Liver (tissue), 9 donors: Measurements from ENCODE around the gene PASK. TPM values are rescaled to one million over a fixed set of nuclear protein-coding genes. Genes with fewer than 3 reads are reported as not detected.

ENCODE experiments used
- DNase-seq: peaks from one replicate; pipeline ENCODE4 v3.0.0-alpha.2; 2017; ENCODE audit warnings: low spot score
- H3K27ac ChIP-seq, 2 donors: one replicate each; pipeline ENCODE4 v1.7.0; 2013; ENCODE audit warnings: inconsistent platforms in 2 of 2, low read length in 2 of 2, control low read depth in 1 of 2, low read depth in 1 of 2, mild to moderate bottlenecking in 1 of 2
- H3K27me3 ChIP-seq, 4 donors: one replicate each; pipeline versions ENCODE4 v1.6.1 to v1.7.0; 2013; ENCODE audit warnings: low read length in 3 of 4, inconsistent platforms in 1 of 4, mild to moderate bottlenecking in 1 of 4, moderate library complexity in 1 of 4; ENCODE audit not compliant: control insufficient read depth in 4 of 4, insufficient read depth in 4 of 4
- H3K36me3 ChIP-seq, 4 donors: one replicate each; pipeline versions ENCODE4 v1.6.1 to v1.7.0; 2013; ENCODE audit warnings: low read length in 3 of 4, mild to moderate bottlenecking in 3 of 4, low read depth in 1 of 4, moderate library complexity in 1 of 4; ENCODE audit not compliant: control insufficient read depth in 4 of 4, insufficient read depth in 3 of 4
- H3K4me1 ChIP-seq, 4 donors: one replicate each; pipeline versions ENCODE4 v1.6.1 to v1.7.0; 2013; ENCODE audit warnings: low read length in 3 of 4, mild to moderate bottlenecking in 3 of 4, moderate library complexity in 1 of 4; ENCODE audit not compliant: control insufficient read depth in 4 of 4, insufficient read depth in 4 of 4
- H3K4me3 ChIP-seq, 3 donors: one replicate each; pipeline versions ENCODE4 v1.6.1 to v1.7.0; 2013; ENCODE audit warnings: low read length in 3 of 3, control low read depth in 1 of 3, low read depth in 1 of 3, mild to moderate bottlenecking in 1 of 3
- H3K9ac ChIP-seq, 2 donors: one replicate each; pipeline ENCODE4 v1.7.0; 2013; ENCODE audit warnings: low read length in 2 of 2, mild to moderate bottlenecking in 2 of 2, moderate library complexity in 2 of 2, control low read depth in 1 of 2, low read depth in 1 of 2
- H3K9me3 ChIP-seq, 4 donors: one replicate each; pipeline versions ENCODE4 v1.6.1 to v1.7.0; 2013; ENCODE audit warnings: low read length in 3 of 4; ENCODE audit not compliant: control insufficient read depth in 4 of 4
- ATF3 ChIP-seq: IDR thresholded peaks from 2 replicates; pipeline ENCODE4 v1.6.1; 2016; ENCODE audit warnings: antibody characterized with exemption
- CTCF ChIP-seq: fragments of 150-350 bp; IDR thresholded peaks from 2 replicates; pipeline ENCODE4 v1.5.1; 2017; ENCODE audit warnings: improper control_type of control experiment, low read depth, low read length; ENCODE audit not compliant: missing input control
- EGR1 ChIP-seq, 2 donors: IDR thresholded peaks; 2 replicates each; pipeline ENCODE4 v1.6.1; 2016 to 2018; ENCODE audit warnings: antibody characterized with exemption in 2 of 2, low read depth in 2 of 2
- FOXA1 ChIP-seq: IDR thresholded peaks from 2 replicates; pipeline ENCODE4 v1.6.1; 2016; ENCODE audit warnings: antibody characterized with exemption
- FOXA2 ChIP-seq: IDR thresholded peaks from 2 replicates; pipeline ENCODE4 v1.6.1; 2016; ENCODE audit warnings: antibody characterized with exemption
- GABPA ChIP-seq, 2 donors: IDR thresholded peaks in 1 of 2; conservative IDR thresholded peaks in 1 of 2; 2 replicates each; pipeline ENCODE4 v1.6.1; 2016; ENCODE audit warnings: antibody characterized with exemption in 2 of 2, mild to moderate bottlenecking in 1 of 2, moderate library complexity in 1 of 2
- HNF4A ChIP-seq, 2 donors: conservative IDR thresholded peaks; 2 replicates each; pipeline ENCODE4 v1.6.1; 2016; ENCODE audit warnings: antibody characterized with exemption in 2 of 2, mild to moderate bottlenecking in 2 of 2
- HNF4G ChIP-seq: IDR thresholded peaks from 2 replicates; pipeline ENCODE4 v1.6.1; 2016; ENCODE audit warnings: antibody characterized with exemption
- JUND ChIP-seq, 2 donors: IDR thresholded peaks; 2 replicates each; pipeline ENCODE4 v1.6.1; 2016; ENCODE audit warnings: antibody characterized with exemption in 2 of 2
- MAX ChIP-seq: IDR thresholded peaks from 2 replicates; pipeline ENCODE4 v1.6.1; 2016; ENCODE audit warnings: antibody characterized with exemption
- NR2F2 ChIP-seq: IDR thresholded peaks from 2 replicates; pipeline ENCODE4 v1.6.1; 2016; ENCODE audit warnings: antibody characterized with exemption
- RAD21 ChIP-seq, 2 donors: IDR thresholded peaks; 2 replicates each; pipeline ENCODE4 v1.6.1; 2016; ENCODE audit warnings: antibody characterized with exemption in 2 of 2, mild to moderate bottlenecking in 2 of 2
- REST ChIP-seq: IDR thresholded peaks from 2 replicates; pipeline ENCODE4 v1.6.1; 2016; ENCODE audit warnings: antibody characterized with exemption, mild to moderate bottlenecking
- RXRA ChIP-seq, 2 donors: IDR thresholded peaks; 2 replicates each; pipeline ENCODE4 v1.6.1; 2017 to 2018; ENCODE audit warnings: antibody characterized with exemption in 2 of 2, mild to moderate bottlenecking in 1 of 2
- SP1 ChIP-seq: IDR thresholded peaks from 2 replicates; pipeline ENCODE4 v1.6.1; 2018; ENCODE audit warnings: antibody characterized with exemption, mild to moderate bottlenecking
- TAF1 ChIP-seq: conservative IDR thresholded peaks from 2 replicates; pipeline ENCODE4 v1.6.1; 2016; ENCODE audit warnings: antibody characterized with exemption, mild to moderate bottlenecking
- YY1 ChIP-seq: IDR thresholded peaks from 2 replicates; pipeline ENCODE4 v1.6.1; 2016; ENCODE audit warnings: antibody characterized with exemption, mild to moderate bottlenecking
- ZBTB33 ChIP-seq: IDR thresholded peaks from 2 replicates; pipeline ENCODE4 v1.6.1; 2016; ENCODE audit warnings: antibody characterized with exemption
- WGBS: extraction: QIAGEN DNeasy Blood & Tissue Kit; methylation state at CpG from one replicate; pipeline ENCODE4 v1.1.7; 2013; 5-methylcytosine and 5-hydroxymethylcytosine counted together
- polyA plus RNA-seq, 2 donors: library from polyadenylated mRNA; stranded (reverse) in 1 of 2; unstranded in 1 of 2; fragments of 200-250 nt in 1 of 2; fragments of >200 nt in 1 of 2; fragmentation: Nextera tagmentation in 1 of 2; extraction: Ambion mirVana in 1 of 2; gene quantifications; one replicate each; pipeline versions ENCODE4 v1.2.1 to v1.2.3, GENCODE V29; 2013 to 2015
- total RNA-seq, 2 donors: library from RNA; depleted of rRNA; stranded (reverse); fragments of >200 nt; gene quantifications; one replicate each; pipeline ENCODE4 v1.2.3, GENCODE V29; 2014
- donor health status: healthy.
- donor health status: healthy.
- donor health status: healthy.
- donor health status: healthy.
- donor health status: healthy.

The PASK gene
- total and polyA plus RNA-seq, 4 donors = 0.96 to 8.8 (median 2.9) TPM

- H3K27me3 ChIP-seq = no peaks in the 10 kb centered on the region
- H3K9ac ChIP-seq = no peak overlapping the region
- no peak overlapping the region for H3K27ac ChIP-seq
- no peak for TF ChIP-seq GABPA (IDR thresholded peaks at IDR 0.05 in 1 of 2, conservative IDR thresholded peaks at IDR 0.05 in 1 of 2)
- TF ChIP-seq YY1 = no peak
- TF ChIP-seq RAD21 (IDR thresholded peaks at IDR 0.05) = no peak
- TF ChIP-seq MAX = no peak
- TF ChIP-seq CTCF = no peak
- TF ChIP-seq ATF3 = no peak
- TF ChIP-seq FOXA2 = no peak
- TF ChIP-seq FOXA1 = no peak
- no peak for TF ChIP-seq RXRA (IDR thresholded peaks at IDR 0.05)
- no peak for TF ChIP-seq SP1
- TF ChIP-seq ZBTB33 = no peak
- no peak for TF ChIP-seq REST
- no peak for TF ChIP-seq EGR1 (IDR thresholded peaks at IDR 0.05; ENCODE audit: low read depth in 2 of 2)
- TF ChIP-seq NR2F2 = no peak
- TF ChIP-seq JUND (IDR thresholded peaks at IDR 0.05) = no peak
- TF ChIP-seq TAF1 = no peak
- no peak for TF ChIP-seq HNF4A (conservative IDR thresholded peaks at IDR 0.05)
- TF ChIP-seq HNF4G = no peak
- no peak overlapping the region for H3K4me3 ChIP-seq
- no peak for DNase-seq
- no peaks in the 10 kb centered on the region for H3K9me3 ChIP-seq
- no peaks in the 10 kb centered on the region for H3K4me1 ChIP-seq
- WGBS = 80% methylated on average over 9 of the region's 9 CpGs
- peaks cover 21 to 60% (median 31%) of the 10 kb centered on the region in 4 donors for H3K36me3 ChIP-seq
Observed at GRCh38 chr2:241161646-241162281, 12.5 kb upstream of the PASK start.
